Esophagus squamous epithelium (tissue), 5 donors: ENCODE measurements around the gene HDAC8. TPM values are rescaled to one million over a fixed set of nuclear protein-coding genes. Genes with fewer than 3 reads are reported as not detected.
"Not testable (repeated sequence)": the region's sequence is repeated elsewhere in the genome, so short reads cannot be mapped to it uniquely, and the experiment has no call there.

Source experiments
- DNase-seq: peaks from one replicate; lab custom pipeline; 2025; lab: John Stamatoyannopoulos, UW
- H3K27ac ChIP-seq, 4 donors: fragments of 200-600 bp; sonication (generic); one replicate each; pipeline ENCODE4 v1.5.1; 2016 to 2019; ENCODE audit warnings: mild to moderate bottlenecking in 1 of 4
- H3K27me3 ChIP-seq, 4 donors: fragments of 200-600 bp; sonication (generic); 1 replicate in 3 of 4; 2 replicates in 1 of 4; pipeline versions ENCODE4 v1.5.1 to v1.6.0; 2017 to 2021; ENCODE audit warnings: antibody characterized with exemption in 1 of 4
- H3K36me3 ChIP-seq, 3 donors: fragments of 200-600 bp; sonication (generic); one replicate each; pipeline ENCODE4 v1.5.1; 2016 to 2019
- H3K4me1 ChIP-seq, 3 donors: fragments of 200-600 bp; sonication (generic); one replicate each; pipeline ENCODE4 v1.5.1; 2017 to 2019
- H3K4me3 ChIP-seq, 4 donors: fragments of 200-600 bp; sonication (generic); 1 replicate in 3 of 4; 2 replicates in 1 of 4; pipeline ENCODE4 v1.5.1; 2016 to 2019; ENCODE audit warnings: mild to moderate bottlenecking in 2 of 4, moderate library complexity in 1 of 4
- H3K9me3 ChIP-seq, 3 donors: fragments of 200-600 bp; sonication (generic); one replicate each; pipeline ENCODE4 v1.5.1; 2016 to 2019
- CTCF ChIP-seq, 6 experiments: fragments of 450-650 bp in 4 of 6; fragments of 200-600 bp in 2 of 6; sonication (generic) in 2 of 6; IDR thresholded peaks; one replicate each; pipeline ENCODE4 v1.5.1; 2016 to 2019; ENCODE audit warnings: antibody characterized with exemption in 6 of 6, mild to moderate bottlenecking in 4 of 6, moderate library complexity in 4 of 6
- POLR2A ChIP-seq, 4 donors: fragments of 450-650 bp; IDR thresholded peaks; one replicate each; pipeline ENCODE4 v1.6.1; 2017; ENCODE audit warnings: antibody characterized with exemption in 4 of 4, mild to moderate bottlenecking in 4 of 4, moderate library complexity in 3 of 4
- WGBS, 2 donors: methylation state at CpG; one replicate each; pipeline ENCODE4 v1.1.5; 2018; 5-methylcytosine and 5-hydroxymethylcytosine counted together
- intact Hi-C: fragments of 100-400 bp; cut with DNase I; formaldehyde crosslinking; loops from one replicate; pipeline ENCODE4 v1.15.0; 2022
- total RNA-seq, 4 donors: library from RNA; depleted of rRNA; stranded (reverse); fragments of >200 nt; gene quantifications; one replicate each; pipeline ENCODE4 v1.1.0, GENCODE V29; 2016
- donor health status: DM: yes; HTN: yes; CAD: no.

Gene HDAC8
- total RNA-seq, 4 donors from 2014 or later, result 16.8 to 26.9 (median 18.0) TPM

GRCh38 chrX:72492499-72492898, 80.1 kb downstream of the HDAC8 start:
- Histone ChIP-seq H3K36me3 (peaks cover 0 to 14% (median 0%) of the 10 kb centered on the region in 3 donors), H3K27ac (no peak overlapping the region), H3K9me3 (no peaks in the 10 kb centered on the region), H3K4me3 (no peak overlapping the region), H3K4me1 (no peaks in the 10 kb centered on the region), H3K27me3 (peaks cover 0 to 4% (median 0%) of the 10 kb centered on the region in 4 donors)
- WGBS, 2 donors, result 72 to 95% methylated on average over 1 of the region's 1 CpG
- no peak for TF ChIP-seq POLR2A (IDR thresholded peaks at IDR 0.05)
- no peak for TF ChIP-seq CTCF (IDR thresholded peaks at IDR 0.05)
- intact Hi-C loops, result no loop called here
- no peak for DNase-seq

- H3K27ac ChIP-seq, intact Hi-C loops, DNase-seq, H3K4me3 ChIP-seq, H3K4me1 ChIP-seq, H3K9me3 ChIP-seq, H3K27me3 ChIP-seq: not testable (repeated sequence)
- H3K36me3 ChIP-seq, result peaks cover 0 to 28% (median 0%) of the 10 kb centered on the region in 3 donors
- WGBS, 2 donors, result 100% methylated on average over 1 of the region's 6 CpGs; no CpG with 5 or more reads in 1 of the 2 donors
These were observed 82.4 kb downstream of the HDAC8 start for GRCh38 chrX:72490221-72490620.

GRCh38 chrX:72487661-72488060, 85.0 kb downstream of the HDAC8 start:
- H3K4me3 ChIP-seq, result no peak overlapping the region
- no peaks in the 10 kb centered on the region for H3K9me3 ChIP-seq
- DNase-seq, result no peak
- H3K27ac ChIP-seq, result no peak overlapping the region
- no peaks in the 10 kb centered on the region for H3K27me3 ChIP-seq
- 48 to 94% methylated on average over 1 of the region's 1 CpG for WGBS, 2 donors
- TF ChIP-seq CTCF (IDR thresholded peaks at IDR 0.05) (no peak), POLR2A (IDR thresholded peaks at IDR 0.05) (no peak)
- peaks cover 0 to 28% (median 0%) of the 10 kb centered on the region in 3 donors for H3K36me3 ChIP-seq
- no peaks in the 10 kb centered on the region for H3K4me1 ChIP-seq
- intact Hi-C loops, result no loop called here

GRCh38 chrX:72479324-72480274, 93.0 kb downstream of the HDAC8 start:
- no peak for DNase-seq
- H3K4me3 ChIP-seq, result no peak overlapping the region
- WGBS, 2 donors, result 37 to 48% methylated on average over 5 of the region's 5 CpGs
- H3K36me3 ChIP-seq, result no peaks in the 10 kb centered on the region
- no peaks in the 10 kb centered on the region for H3K4me1 ChIP-seq
- no peak for TF ChIP-seq POLR2A (IDR thresholded peaks at IDR 0.05)
- intact Hi-C loops, result no loop called here
- no peak overlapping the region for H3K27ac ChIP-seq
- no peaks in the 10 kb centered on the region for H3K9me3 ChIP-seq
- H3K27me3 ChIP-seq, result no peaks in the 10 kb centered on the region

GRCh38 chrX:72478853-72479252, 93.8 kb downstream of the HDAC8 start:
- no peak for DNase-seq
- no peak for TF ChIP-seq POLR2A (IDR thresholded peaks at IDR 0.05)
- no peak for TF ChIP-seq CTCF (IDR thresholded peaks at IDR 0.05)
- no peaks in the 10 kb centered on the region for H3K4me1 ChIP-seq
- no peaks in the 10 kb centered on the region for H3K27me3 ChIP-seq
- no peak overlapping the region for H3K4me3 ChIP-seq
- intact Hi-C loops, result no loop called here
- no peaks in the 10 kb centered on the region for H3K36me3 ChIP-seq
- H3K9me3 ChIP-seq, result no peaks in the 10 kb centered on the region
- 73 to 78% methylated on average over 6 to 7 of the region's 9 CpGs for WGBS, 2 donors
- no peak overlapping the region for H3K27ac ChIP-seq

GRCh38 chrX:72478351-72478750, 94.3 kb downstream of the HDAC8 start:
- no peak for TF ChIP-seq POLR2A (IDR thresholded peaks at IDR 0.05)
- TF ChIP-seq CTCF (IDR thresholded peaks at IDR 0.05), result no peak
- H3K4me3 ChIP-seq, result no peak overlapping the region
- no peaks in the 10 kb centered on the region for H3K27me3 ChIP-seq
- no peaks in the 10 kb centered on the region for H3K36me3 ChIP-seq
- H3K27ac ChIP-seq, result no peak overlapping the region
- no peaks in the 10 kb centered on the region for H3K9me3 ChIP-seq
- no peaks in the 10 kb centered on the region for H3K4me1 ChIP-seq
- 70 to 100% methylated on average over 3 to 8 of the region's 8 CpGs for WGBS, 2 donors
- no peak for DNase-seq
- intact Hi-C loops, result no loop called here
